AG08395 (cell line): ENCODE measurements around the gene CAMKMT.

Experiments used
- DNase-seq: peaks from one replicate; pipeline ENCODE4 v3.0.0; 2012; ENCODE audit warnings: mixed read lengths, low spot score

Gene CAMKMT

DNA sequence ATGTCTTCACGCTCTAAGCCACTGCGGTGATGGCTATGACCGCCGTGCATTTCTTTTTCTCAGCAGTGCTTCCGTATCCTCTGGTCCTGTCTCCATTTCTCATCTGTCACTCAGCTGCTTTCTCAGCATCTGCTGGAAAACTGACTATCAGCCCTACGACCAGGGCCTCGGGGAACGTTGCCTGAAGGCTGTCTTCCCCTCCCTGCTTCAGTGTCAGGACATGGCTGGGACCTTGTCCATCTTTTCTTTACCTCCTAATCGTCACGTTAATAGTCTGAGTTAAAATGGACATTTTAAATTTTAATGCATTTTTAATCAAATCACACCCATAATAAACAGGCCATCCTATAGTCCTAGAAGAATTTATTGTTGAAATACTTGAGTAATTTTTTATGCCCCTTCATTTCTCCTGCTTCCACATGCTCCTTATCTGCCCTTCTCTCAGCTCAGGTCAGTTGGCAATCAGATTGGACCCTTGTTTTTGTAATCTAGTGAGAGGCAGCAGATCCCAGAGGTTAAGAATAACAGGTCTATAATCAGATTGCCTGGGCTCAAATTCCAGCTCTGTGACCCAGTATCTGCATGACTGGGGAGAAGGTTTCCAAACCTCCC lies 329.5 kb downstream of the CAMKMT start:
- no peak for DNase-seq

GRCh38 chr2:44692821-44693220 lies 331.1 kb downstream of the CAMKMT start:
- no peak for DNase-seq

GRCh38 chr2:44700824-44701223 lies 339.1 kb downstream of the CAMKMT start:
- no peak for DNase-seq

DNA sequence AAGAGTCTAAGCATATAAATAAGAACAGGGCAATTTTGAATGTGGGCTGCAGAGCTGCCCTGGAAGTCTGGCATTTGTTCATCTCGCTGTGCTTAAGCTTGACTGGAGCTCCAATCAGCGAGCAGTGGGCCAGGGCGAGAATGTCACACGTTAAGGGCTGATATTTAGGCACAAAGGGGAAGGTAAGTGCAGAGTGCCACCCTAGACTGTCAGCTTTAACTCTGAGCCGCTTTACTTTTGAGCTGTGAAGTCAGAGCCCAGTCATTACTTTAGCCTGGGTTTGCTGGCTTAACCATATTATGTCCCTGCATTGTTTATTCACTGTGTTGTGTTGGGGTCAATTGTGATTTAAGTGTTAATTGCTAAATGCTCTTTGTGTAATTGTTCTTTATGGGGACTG lies 343.6 kb downstream of the CAMKMT start:
- no peak for DNase-seq

DNA sequence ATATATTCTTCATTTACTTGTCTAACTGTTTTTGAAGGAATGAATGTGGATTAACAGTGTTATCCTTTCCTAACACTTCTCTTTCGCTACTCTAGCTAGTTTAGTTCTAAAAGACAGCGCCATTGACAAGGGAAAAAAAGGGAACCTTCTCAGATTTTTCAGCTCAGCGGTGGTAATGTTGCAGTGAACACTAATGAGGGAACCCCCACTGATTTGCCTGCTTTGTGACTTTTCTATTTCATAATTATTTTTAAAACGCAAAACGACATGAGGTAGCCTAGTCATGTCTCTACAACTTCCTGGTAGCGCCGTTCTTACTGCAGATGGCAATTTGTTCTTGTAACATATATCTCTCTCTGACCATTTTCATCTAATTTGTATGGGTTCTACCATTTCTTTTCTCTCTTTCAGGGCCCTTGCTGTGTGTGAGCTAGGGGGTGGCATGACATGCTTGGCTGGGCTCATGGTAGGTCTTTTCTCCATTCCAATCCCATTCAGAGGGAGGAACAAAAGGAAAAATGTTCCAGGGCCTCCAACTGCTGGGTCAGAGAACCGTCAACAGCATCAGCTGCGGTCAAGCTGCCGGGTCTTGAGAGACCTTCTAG lies 344.2 kb downstream of the CAMKMT start:
- DNase-seq: no peak

GRCh38 chr2:44706681-44707553 lies 345.2 kb downstream of the CAMKMT start:
- no peak for DNase-seq

DNA sequence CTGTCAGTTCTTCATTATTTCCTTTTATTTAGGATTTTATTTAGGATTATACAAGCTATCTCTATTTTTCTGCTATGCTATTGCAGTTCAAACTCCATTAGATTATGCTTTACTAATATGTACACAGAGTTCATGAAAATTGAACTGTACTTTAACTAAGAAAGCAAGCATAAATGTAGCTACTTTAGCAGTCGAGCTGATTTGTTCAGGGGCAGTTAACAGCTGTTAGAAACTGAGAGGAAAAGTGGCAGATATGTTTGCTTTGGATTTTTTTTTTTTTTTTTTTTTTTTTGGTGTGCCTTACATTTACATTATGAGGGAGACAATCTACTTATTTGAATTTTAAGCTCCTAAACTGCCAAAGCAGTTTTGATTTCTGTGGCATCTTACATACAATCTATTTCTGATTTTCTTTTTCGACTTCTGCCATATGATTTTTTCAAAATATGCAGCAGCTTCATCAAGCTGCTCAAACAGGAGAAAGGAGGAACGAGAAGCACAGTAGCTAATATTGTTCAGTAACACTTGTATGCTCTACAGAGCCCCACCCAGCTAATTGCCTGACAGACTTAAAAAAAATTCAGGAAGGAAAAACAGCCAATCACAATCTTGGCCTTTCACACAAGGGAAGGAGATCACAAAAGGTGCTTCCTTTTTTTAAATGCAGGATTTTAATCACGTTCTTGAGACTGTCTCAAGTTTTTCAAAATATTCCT lies 346.4 kb downstream of the CAMKMT start:
- no peak for DNase-seq

- DNase-seq: no peak
Measured at GRCh38 chr2:44708661-44709000, 346.9 kb downstream of the CAMKMT start.

DNA sequence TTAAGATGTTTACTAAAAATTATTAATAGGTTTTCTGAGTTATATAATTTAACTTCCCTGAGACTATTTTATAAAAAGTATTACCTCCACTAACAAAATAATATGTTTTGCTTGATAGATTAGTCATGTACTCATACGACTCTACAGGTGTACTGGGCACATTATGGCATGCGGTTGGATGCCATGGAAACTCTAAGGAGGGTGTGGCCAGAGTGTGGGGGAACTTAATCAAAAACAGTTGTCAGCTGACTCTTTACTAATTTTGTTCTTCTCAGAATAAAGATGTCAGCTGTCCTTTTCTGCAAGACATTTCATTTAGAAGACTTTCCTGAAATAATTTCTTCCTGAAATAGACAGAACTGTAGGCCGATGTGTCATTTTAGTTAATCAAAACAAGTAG lies 351.4 kb downstream of the CAMKMT start:
- DNase-seq: no peak

- peak; percentile 74 for DNase-seq
Measured at GRCh38 chr2:44715671-44716081, 353.9 kb downstream of the CAMKMT start.

GRCh38 chr2:44716131-44716530 lies 354.4 kb downstream of the CAMKMT start:
- no peak for DNase-seq

GRCh38 chr2:44718431-44718830 lies 356.7 kb downstream of the CAMKMT start:
- DNase-seq: no peak

- DNase-seq: no peak
Measured at GRCh38 chr2:44719562-44719961, 357.8 kb downstream of the CAMKMT start.

- no peak for DNase-seq
Measured at GRCh38 chr2:44722026-44722625, 360.4 kb downstream of the CAMKMT start.

DNA sequence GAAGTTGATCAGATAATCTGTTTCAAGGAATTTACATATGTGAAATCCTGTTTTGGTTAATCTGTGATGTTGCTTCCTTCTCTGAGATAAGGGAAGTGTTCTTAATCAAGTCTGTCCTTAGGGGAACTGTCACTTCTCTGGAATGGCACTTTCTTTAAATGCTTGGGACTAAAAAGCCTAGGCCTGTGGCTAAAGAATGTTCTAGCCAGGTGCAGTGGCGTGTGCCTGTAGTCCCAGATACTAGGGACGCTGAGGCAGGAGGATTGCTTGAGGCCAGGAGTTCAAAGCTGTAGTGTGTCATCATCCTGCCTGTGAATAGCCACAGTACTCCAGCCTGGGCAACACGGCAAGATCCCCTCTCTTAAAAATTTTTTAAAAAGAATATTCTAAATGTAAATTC lies 362.2 kb downstream of the CAMKMT start:
- DNase-seq: no peak

DNA sequence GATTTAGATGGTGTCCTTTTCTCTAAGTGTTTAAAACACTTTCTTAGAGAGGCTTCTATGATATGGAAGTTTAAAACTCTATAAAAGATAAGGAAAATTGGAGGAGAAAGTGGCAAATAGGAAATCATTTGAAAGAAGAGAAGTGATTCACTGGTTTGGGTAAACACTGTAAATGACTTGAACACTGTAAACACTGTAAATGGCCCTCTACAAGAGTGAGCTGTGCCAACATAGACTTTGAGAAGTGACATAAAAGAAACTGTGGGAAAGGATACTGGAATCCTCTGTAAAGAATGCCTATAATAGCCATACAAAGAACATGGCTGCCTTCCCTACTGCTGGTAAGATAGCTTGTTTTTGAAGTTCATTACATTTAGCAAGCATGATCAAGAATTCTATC lies 368.8 kb downstream of the CAMKMT start:
- no peak for DNase-seq

DNA sequence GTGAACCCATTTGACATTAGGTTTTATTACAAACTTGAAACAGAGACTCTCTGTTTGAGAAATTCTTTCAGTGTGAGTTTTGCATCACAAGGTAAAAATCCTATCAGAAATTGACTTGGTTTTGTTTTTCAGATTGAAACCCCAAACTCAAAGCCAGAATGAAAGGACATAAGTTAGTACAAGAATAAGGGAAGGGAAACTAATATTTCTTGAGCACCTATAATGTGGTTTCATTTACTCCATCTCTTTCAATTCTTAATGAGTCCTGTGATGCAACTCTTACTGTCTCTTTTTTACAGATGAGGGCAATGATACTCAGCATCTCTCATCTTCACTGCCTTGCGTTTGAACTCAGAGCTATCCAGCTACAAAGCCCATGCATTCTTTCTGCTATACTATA lies 369.8 kb downstream of the CAMKMT start:
- no peak for DNase-seq

- DNase-seq: no peak
Measured at GRCh38 chr2:44736270-44736942, 374.7 kb downstream of the CAMKMT start.

DNA sequence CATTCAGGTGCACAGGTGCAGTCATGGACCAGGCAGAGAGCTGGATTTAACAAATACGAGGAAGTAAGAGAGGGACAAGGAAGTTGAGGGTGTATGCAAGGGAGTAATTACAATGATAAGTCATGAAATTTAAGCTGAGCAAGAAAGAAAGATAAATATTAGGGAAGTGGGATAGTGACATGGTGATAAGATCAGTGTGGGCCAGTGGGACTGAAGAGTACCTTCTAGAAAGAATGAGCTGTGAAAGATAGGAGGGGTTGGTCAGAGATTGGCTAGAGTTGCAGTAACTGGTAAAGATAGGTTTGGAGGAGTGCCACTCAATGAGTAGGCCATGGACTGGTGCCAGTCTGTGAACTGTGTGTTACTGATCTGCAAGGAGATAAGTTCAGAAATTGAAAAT lies 378.9 kb downstream of the CAMKMT start:
- DNase-seq: no peak

- no peak for DNase-seq
Measured at GRCh38 chr2:44741507-44741906, 379.8 kb downstream of the CAMKMT start.

- DNase-seq: no peak
Measured at GRCh38 chr2:44742057-44742456, 380.3 kb downstream of the CAMKMT start.

GRCh38 chr2:44743473-44743872 lies 381.7 kb downstream of the CAMKMT start:
- no peak for DNase-seq
